ENCODE results near the gene CTNNA1.
"Not testable (repeated sequence)": the region's sequence is repeated elsewhere in the genome, so short reads cannot be mapped to it uniquely, and the experiment has no call there.

Gene CTNNA1

DNA sequence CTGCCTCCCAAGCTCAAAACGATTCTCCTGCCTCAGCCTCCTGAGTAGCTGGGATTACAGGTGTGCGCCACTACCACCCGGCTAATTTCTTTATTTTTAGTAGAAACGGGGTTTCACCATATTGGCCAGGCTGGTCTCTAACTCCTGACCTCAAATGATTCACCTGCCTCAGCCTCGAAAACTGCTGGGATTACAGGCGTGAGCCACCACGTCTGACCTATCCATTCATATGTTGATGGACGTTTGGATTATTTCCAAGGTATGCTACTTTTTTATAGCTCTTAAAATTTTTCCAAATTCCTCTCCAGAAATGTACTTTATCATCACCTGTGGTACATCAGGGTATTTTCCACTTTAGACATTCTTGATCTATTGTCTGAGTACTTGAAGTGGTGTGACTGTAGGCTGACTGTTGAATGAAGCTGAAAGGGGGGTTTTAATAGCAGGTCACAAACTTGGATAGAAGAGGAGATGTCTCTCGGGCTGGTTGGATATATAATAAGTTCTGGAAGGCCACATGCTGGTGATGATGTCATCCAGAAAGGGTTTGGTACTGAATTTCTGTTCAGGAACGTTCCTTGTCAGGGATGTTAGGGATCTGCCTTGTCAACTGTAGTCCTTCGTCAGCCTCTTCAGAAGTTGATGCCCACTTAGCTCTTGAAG, 7.4 kb downstream of the CTNNA1 start:
- no peak for DNase-seq (ENCODE audit: low read depth)

DNA sequence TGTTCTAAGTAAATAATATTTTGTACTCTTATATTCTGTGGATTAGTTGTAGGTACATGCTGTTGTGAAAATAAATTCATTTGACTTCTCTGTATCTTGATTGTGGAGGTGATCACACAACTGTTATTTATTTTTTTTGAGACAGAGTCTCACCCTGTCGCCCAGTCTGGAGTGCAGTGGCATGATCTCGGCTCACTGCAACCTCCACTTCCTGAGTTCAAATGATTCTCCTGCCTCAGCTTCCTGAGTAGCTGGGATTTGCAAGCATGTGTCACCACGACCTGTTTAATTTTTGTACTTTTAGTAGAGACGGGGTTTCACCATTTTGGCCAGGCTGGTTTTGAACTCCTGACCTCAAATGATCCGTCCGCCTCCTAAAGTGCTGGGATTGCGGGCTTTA, 7.9 kb downstream of the CTNNA1 start:
- DNase-seq (ENCODE audit: low read depth): not testable (repeated sequence)

DNA sequence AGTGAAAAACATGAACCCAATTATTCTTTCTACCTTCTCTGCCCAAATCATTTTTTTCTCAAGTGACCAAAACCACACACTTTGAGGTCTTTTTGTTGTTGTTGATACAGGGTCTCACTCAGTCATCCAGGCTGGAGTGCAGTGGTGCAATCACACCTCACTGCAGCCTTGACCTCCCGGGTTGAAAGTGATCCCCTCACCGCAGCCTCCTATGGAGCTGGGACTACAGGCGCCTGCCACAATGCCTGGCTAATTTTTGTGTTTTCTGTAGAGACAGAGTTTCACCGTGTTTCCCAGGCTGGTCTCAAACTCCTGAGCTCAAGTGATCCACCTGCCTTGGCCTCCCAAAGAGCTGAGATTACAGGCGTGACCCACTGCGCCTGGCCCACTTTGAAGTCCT, 8.4 kb downstream of the CTNNA1 start:
- DNase-seq (ENCODE audit: low read depth): not testable (repeated sequence)

DNA sequence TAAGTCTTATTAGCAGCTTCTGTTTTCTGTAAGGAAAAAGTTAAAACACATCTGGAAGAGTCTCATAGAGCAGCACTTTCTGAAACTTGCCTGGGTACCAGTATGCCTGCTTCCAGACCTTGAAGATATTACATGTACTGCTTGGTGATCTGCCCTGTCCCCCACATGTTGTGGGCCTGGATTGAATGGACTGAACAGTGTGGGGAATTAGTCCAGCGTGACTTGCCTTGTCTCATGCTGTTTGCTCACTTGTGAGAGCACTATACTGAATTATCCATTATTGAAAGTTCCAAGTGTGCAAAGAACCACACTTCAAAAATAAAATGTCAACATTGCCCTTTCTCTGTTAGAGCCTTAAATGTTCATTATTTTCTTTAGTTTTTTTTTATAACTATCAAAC, 8.9 kb downstream of the CTNNA1 start:
- no peak for DNase-seq (ENCODE audit: low read depth)

DNA sequence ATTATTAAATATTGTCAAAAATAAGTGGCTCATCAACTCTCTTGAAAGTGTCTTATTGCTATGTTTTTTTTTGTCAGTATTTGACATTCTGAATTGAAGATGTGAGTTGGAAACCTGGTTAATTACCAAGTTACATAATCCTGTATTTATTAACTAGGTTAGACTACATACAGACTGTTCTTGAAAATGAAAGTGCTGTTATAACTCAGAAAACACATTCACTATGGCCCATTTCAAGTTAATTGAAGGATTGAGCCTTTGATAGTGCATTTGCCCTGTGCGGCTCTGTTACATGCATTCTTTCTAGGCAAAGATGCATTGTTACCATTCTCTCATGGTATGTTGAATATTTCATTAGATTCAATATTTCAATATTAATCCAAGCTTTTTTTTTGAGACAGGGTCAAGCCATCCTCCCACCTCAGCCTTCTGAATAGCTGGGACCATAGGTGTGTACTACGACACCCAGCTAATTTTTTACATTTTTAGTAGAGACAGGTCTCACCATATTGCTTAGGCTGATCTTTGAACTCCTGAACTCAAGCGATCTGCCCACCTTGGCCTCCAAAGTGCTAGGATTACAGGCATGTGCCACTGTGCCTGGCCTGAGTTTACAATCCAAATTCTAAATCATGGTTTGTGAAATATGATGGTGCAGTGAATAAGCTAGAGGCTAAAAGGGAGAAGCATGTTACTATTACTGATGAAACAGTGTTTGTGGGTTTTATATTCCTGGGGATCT, 10.0 kb downstream of the CTNNA1 start:
- no peak for DNase-seq (ENCODE audit: low read depth)

DNA sequence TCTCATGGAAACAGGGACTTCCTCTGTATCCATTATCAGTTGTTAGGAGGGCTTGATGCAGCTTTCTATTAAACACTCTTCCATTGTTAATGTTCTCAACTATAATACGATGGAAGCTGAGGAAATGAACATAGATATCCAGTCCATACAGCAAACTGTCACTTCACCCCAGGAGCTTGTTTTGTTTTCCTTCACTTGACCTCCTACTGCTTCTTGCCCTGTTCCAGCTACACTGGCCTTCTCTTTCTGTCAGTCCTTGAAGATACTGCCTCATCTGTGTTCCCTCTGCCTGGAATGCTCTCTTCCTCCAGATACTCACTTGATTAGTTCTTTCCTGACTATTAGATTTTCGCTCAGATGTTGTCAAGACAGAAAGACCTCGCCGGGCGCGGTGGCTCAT, 17.1 kb downstream of the CTNNA1 start:
- no peak for DNase-seq (ENCODE audit: low read depth)

DNA sequence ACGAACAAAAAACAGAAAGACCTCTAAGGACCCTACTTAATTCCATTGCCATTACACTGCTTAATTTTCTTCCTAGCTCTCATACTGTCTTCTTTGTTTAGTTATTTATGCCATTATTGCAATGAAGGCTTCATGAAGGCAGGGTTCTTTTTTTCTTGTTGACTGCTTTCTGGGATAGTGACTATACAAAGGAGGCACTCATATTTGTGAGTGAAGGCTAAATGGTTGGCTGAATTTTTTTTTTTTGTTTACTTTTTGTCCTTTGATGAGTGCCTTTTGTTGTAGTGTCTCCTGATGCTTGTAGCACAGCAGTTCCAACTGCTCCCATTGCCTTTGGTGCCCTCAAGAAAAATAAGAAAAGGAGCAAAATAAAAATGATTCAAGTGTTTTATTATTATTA, 17.8 kb downstream of the CTNNA1 start:
- DNase-seq (ENCODE audit: low read depth): no peak

DNA sequence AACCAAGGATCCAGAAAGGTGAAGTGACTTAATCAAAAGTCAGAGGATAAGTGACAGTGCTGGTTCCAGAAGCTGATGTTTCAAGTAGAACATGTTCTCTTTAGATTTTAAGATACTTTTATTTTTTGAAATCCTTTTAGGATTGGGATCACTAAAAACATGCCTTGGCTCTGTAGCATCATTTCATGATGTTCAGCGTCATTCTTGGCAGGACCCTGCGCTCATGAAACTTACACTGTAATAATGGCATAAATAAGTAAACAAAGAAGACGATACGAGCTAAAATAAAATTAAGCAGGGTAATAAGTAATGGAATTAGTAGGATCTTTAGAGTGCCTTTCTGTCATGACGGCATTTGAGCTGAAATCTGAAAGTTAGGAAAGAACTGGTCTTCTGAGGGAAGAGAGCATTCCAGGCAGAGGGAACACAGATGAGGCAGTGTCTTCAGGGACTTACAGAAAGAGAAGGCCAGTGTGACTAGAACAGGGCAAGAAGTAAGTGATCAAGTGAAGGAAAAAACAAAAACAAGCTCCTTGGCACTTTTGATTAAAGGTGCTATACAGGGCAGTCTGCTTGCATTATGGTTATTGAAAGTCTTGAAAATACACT, 19.9 kb downstream of the CTNNA1 start:
- no peak for DNase-seq (ENCODE audit: low read depth)

DNA sequence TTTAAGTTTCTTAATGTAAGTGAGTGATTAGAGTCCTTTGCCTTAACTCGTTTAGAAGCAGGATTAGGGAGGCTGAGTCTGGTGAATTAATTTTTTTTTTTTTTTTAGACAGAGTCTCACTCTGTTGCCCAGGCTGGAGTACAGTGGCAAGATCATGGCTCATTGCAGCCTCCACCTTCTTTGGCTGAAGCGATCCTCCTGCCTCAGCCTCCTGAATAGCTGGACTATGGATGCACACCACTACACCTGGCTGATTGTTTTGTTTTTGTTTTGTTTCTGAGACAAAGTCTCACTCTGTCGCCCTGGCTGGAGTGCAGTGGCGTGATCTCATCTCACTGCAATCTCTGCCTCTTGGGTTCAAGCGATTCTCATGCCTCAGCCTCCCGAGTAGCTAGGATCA, 20.4 kb downstream of the CTNNA1 start:
- DNase-seq (ENCODE audit: low read depth): not testable (repeated sequence)

DNA sequence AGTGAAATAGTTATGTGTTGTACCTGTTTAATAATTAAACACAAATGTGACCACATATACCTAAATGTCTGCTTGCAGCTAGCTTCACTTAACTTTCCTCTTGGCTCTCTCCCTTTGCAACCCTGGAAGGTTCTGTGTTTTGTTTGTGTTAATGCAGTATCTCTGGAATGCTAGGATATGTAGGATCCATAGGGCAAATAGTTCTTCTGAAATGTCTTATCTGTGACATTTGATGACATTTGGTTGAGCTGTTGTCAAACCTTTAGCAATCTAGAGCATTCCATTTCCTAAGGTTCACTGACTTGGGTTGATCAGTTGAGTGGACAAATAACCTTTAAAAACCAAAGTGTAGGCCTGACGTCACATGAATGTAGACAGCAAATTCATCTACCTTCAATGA, 21.8 kb downstream of the CTNNA1 start:
- DNase-seq (ENCODE audit: low read depth): no peak

DNA sequence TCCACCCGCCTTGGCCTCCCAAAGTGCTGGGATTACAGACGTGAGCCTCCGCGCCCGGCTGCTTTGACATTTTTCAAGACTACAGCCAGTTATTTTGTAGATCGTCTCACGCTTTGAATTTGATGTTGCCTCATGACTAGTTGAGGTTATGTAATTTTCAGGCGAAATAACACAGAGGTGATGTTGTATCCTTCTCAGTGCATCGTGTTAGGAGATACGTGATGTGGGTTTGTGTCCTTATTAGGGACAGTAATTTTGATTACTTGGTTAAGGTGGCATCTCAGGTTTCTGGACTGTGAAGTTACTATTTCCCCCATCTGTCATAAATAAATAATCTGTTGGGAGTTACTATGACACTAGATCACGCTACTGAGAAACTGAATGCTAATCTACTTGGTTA, 25.0 kb downstream of the CTNNA1 start:
- no peak for DNase-seq (ENCODE audit: low read depth)

DNA sequence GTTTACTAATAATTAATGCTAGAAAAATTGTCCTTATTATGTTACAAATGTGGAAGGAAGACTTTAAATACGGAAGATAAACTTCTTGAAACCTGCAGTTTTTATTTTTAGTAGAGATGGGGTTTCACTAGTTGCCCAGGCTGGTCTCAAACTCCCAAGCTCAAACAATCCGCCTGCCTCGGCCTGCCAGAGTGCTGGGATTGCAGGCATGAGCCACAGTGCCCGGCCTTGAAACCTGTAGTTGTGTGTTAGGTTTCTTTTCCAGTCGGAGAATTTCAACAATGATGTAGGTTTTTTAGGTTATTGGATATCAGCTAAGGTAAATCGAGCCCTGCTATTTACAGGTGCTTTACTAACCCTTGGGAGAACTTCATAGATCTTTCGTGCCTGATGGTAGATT, 30.8 kb downstream of the CTNNA1 start:
- no peak for DNase-seq (ENCODE audit: low read depth)

DNA sequence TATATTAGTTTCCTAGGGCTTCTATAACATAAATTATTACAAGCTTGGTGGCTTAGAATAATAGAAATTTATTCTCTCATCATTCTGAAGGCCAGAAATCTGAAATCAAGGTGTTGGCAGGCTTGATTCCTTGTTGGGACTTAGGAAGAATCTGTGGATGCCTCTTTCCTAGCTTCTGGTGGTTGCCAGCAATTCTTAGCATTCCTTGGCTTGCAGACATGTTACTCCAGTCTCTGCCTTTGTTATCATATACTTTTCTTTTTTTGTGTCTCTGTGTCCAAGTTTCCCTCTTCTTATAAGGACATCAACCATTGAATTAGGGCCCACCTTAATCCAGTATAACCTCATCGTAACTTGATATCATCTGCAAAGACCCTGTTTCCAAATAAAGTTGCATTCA, 31.4 kb downstream of the CTNNA1 start:
- DNase-seq (ENCODE audit: low read depth): no peak

DNA sequence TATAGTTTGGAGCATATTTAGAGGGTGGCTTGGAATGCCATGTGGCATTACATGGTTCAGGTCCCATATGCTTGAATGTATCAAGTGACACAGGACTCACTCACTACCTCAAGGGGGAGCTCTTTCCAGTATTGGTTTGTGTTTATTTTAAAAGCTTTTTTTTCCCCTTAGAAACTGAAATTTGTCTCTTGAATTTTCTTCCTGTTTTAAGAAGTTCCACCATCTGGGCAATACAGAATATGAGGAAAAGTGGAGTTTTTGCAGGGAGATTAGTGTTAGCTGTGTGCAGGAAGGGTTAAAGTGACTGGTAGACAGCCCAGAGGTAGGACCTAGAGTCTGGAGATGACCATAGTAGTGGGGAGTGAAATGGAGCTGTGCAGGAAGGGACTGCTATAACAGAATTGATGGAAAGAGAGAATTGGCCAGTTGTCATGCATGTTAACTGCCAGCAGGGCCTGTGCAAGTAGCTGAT, 36.6 kb downstream of the CTNNA1 start:
- no peak for DNase-seq (ENCODE audit: low read depth)

DNA sequence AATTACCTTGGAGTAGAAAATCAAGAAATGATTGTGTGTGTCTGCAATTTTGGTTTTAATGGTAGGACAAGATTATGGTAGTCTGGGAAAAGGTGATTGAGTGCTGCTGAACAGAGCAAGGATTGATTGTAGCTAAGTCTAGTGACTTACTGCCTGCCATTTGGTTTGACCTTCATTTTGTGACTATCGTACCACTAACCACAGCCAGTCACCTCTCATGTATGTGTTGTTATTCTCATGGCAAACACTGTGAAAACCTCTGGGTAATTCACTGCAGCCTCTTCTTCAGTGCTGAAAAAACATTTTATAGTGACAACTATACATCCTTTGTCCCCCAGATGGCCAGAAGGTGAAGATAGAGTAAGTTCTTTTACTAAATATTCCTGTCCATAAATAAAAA, 37.5 kb downstream of the CTNNA1 start:
- no peak for DNase-seq (ENCODE audit: low read depth)

DNA sequence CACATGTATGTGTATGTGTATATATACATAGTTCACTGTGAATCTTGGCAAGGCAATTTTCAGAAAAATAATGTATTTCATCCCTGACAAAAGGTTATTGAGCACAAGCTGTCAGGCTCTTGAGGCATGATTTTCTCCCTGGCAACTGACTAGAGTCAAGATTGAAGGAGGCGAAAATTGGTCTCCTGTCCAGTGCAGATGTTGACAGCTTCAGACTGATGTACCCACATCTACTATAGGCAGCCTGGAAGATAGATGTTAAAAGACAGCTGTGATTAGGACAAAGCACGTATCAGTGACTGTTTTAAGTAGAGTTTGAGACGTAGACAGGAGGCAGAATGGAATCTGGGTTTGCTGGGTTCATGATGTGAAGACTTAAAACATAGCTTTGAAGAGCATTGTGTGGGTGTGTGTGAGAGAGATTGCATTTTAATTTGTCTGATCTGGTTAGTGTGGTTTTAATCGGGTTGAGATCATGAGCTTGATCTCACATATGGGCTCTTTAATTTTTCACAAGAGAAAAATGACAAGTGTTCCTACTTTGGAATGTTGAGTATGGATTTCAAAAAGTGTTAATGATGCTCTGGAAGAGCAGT, 39.1 kb downstream of the CTNNA1 start:
- no peak for DNase-seq (ENCODE audit: low read depth)

DNA sequence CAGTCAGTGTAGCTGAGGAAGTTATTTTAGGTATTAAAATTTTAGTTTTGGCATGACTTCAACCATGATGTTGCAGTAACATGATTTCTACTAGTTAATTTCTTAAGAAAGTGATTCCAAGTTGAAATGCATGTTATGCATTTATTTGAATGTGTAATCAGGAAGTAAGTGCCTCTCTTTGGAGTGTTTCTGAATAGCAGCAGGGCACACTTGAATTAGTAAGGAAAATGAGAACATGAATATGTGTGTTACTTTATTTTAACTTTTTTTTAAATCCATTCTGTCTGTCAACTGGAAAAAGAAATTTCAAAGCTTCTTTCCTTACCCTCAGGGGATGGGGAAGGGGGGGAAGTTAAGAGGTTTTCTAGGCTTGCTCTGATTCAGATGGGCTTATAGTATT, 40.4 kb downstream of the CTNNA1 start:
- DNase-seq (ENCODE audit: low read depth): no peak

DNA sequence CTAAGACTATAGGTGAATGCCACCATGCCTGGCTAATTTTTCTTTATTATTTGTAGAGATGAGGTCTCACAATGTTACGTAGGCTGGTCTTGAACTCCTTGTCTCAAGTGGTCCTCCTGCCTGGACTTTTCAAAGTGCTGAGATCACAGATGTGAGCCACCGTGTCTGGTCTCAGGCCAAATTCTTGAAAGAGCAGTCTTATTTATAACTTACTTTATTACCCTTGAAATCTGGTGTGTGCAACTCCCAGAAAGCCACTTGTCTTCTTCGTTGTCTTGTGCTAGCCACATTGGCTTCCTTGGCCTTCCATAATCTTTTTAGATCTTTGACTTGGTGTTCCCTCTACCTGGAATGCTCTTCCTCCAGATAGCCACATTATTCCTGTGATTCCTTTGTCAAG, 50.1 kb downstream of the CTNNA1 start:
- DNase-seq (ENCODE audit: low read depth): no peak

DNA sequence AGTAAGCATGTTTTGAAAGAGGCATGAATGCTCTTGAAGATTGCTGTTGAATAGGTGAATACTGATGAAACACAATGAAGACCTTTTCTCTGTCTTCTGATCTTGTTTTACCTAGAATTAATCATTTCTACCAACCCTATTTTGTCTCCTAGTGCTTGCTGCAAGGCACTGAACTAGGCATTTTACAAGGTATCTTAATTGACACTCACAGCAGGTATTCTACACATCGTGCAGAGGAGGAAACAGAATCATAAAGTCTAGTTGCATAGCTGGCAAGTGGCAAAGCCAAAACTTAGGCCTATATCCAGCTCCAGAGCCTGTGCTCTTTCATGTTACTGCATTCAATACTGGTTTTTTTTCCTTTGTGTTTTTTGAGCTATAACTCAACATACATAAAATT, 50.7 kb downstream of the CTNNA1 start:
- DNase-seq (ENCODE audit: low read depth): no peak

DNA sequence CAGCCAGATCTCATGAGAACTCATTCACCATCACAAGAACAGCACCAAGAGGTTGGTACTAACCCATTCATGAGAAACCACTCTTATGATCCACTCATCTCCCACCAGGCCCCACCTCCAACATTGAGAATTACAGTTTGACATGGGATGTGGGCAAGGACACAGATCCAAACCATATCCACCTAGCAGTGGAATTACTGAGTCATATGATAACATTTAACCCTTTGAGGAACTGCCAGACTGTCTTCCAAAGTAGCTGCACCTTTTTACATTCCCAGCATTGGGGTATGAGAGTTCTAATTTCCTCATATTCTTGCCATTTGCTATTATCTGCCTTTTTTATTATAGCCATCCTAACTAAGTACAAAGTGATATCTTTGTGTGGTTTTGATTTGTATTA, 51.9 kb downstream of the CTNNA1 start:
- DNase-seq (ENCODE audit: low read depth): no peak

DNA sequence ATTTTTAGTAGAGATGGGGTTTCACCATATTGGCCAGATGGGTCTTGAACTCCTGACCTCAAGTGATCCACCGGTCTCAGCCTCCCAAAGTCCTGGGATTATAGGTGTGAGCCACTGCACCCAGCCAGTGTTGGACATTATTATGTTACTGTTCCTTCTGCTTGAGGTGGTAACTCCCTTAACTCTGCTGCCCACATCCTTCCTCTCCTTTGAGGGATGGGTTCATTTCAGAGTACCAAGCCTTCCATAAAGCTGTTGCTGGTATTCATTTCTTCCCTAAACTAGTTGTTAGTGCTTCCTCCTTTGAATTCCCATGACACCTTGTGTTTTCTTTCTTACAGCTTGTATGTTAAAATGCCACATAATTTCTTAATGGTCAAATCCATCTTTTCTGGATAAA, 54.0 kb downstream of the CTNNA1 start:
- DNase-seq (ENCODE audit: low read depth): no peak

DNA sequence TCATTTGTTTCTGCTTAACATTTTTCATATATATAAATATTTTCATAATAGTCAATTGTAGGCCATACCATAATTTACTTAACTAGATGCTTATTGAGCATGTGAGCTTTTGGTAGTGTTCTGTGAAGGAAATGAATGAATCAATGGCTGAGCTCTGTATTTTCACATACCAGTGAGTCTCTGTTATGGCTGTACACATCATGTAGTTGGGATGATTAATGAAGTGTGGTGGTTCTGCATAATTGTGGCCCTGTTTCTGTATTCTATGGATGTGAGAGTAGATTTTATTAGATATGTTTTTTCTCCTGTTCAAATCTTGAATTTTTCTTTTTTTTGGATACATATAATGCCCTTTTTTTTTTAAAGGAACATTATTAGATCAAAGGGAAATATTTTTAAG, 56.2 kb downstream of the CTNNA1 start:
- no peak for DNase-seq (ENCODE audit: low read depth)

DNA sequence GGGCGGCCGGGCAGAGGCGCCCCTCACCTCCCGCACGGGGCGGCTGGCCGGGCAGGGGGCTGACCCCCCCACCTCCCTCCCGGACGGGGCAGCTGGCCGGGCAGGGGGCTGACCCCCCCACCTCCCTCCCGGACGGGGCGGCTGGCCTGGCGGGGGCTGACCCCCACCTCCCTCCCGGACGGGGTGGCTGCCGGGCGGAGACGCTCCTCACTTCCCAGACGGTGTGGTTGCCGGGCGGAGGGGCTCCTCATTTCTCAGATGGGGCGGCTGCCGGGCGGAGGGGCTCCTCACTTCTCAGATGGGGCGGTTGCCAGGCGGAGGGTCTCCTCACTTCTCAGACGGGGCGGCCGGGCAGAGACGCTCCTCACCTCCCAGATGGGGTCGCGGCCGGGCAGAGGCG, 57.6 kb downstream of the CTNNA1 start:
- DNase-seq (ENCODE audit: low read depth): not testable (repeated sequence)

Measured in stimulated activated CD8-positive, alpha-beta memory T cell treated with anti-CD3 and anti-CD28 coated beads, Interleukin-7, amount 100 ng/mL, for 24 hours (primary cell).